GM12878 (cell line): Measurements from ENCODE around the gene TIMM22. TPM values are rescaled to one million over a fixed set of nuclear protein-coding genes. Genes with fewer than 3 reads are reported as not detected.

Source experiments
- ATAC-seq: fragments of 200-7000 bp; cut with Tn5 transposase; 3 replicates; pipeline ENCODE4 v1.9.1; 2020; ENCODE audit warnings: mild to moderate bottlenecking, moderate library complexity
- BruUV-seq: library from RNA; stranded (reverse); fragments of 400-500 nt; replicated peaks from 2 replicates; lab custom pipeline; 2021; lab: Mats Ljungman, UMichigan
- CTCF ChIA-PET: fragments of 300-600 bp; sonication (Branson Sonifier 250); formaldehyde crosslinking; extraction: SDS; loops from one replicate; lab custom pipeline; 2021; ENCODE audit warnings: inconsistent platforms; lab: Yijun Ruan, JAX
- POLR2A ChIA-PET: fragments of 350-600 bp; formaldehyde crosslinking; extraction: SDS; loops from one replicate; lab custom pipeline; 2021; ENCODE audit warnings: inconsistent platforms; lab: Charles Lee
- RAD21 ChIA-PET: fragments of 300-600 bp; sonication (Branson Sonifier 250); formaldehyde crosslinking; loops from one replicate; lab custom pipeline; 2023; ENCODE audit warnings: antibody characterized with exemption; ENCODE audit not compliant: unreplicated experiment; lab: Charles Lee
- SMC1A ChIA-PET: fragments of 300-600 bp; sonication (Branson Sonifier 250); formaldehyde crosslinking; loops from one replicate; lab custom pipeline; 2023; ENCODE audit not compliant: unreplicated experiment, uncharacterized antibody; lab: Charles Lee
- DNase-seq: peaks from one replicate; pipeline ENCODE4 v3.0.0-alpha.2; 2011; ENCODE audit warnings: low read depth, low spot score
- FAIRE-seq: peaks from 3 replicates; lab custom pipeline; 2011; peaks lifted over from hg19 to GRCh38; lab: Jason Lieb, UNC
- H2AFZ ChIP-seq: 2 replicates; pipeline ENCODE4 v1.6.0; 2011; ENCODE audit warnings: low read depth, low read length, control low read depth; ENCODE audit not compliant: control insufficient read depth
- H3K27ac ChIP-seq: 2 replicates; pipeline ENCODE4 v1.5.1; 2011; ENCODE audit warnings: control low read depth; ENCODE audit not compliant: control insufficient read depth, insufficient read depth
- H3K27me3 ChIP-seq, 2 experiments: replicated peaks in 1 of 2; 2 replicates each; pipeline versions ENCODE4 v1.6.0 to v1.6.1; 2011; ENCODE audit warnings: low read length in 1 of 2; ENCODE audit not compliant: control insufficient read depth in 2 of 2, insufficient read depth in 2 of 2
- H3K36me3 ChIP-seq, 2 experiments: 2 replicates each; pipeline ENCODE4 v1.5.1; 2011; ENCODE audit warnings: low read length in 1 of 2; ENCODE audit not compliant: control insufficient read depth in 2 of 2, insufficient read depth in 2 of 2
- H3K4me1 ChIP-seq: 2 replicates; pipeline ENCODE4 v1.6.1; 2011; ENCODE audit warnings: mild to moderate bottlenecking, low read length, moderate library complexity, mixed read lengths; ENCODE audit not compliant: control insufficient read depth, insufficient read depth
- H3K4me2 ChIP-seq: 2 replicates; pipeline ENCODE4 v1.6.0; 2011; ENCODE audit warnings: control low read depth; ENCODE audit not compliant: control insufficient read depth, insufficient read depth
- H3K4me3 ChIP-seq: fragments of 200-600 bp; sonication (generic); 2 replicates; pipeline ENCODE4 v1.5.1; 2016
- H3K79me2 ChIP-seq: 2 replicates; pipeline ENCODE4 v1.6.0; 2011; ENCODE audit warnings: low read length; ENCODE audit not compliant: control insufficient read depth, insufficient read depth
- H3K9ac ChIP-seq: 2 replicates; pipeline ENCODE4 v1.8.0; 2011; ENCODE audit warnings: low read length, control low read depth, mixed read lengths; ENCODE audit not compliant: control insufficient read depth, insufficient read depth
- H3K9me3 ChIP-seq: replicated peaks from 3 replicates; pipeline ENCODE4 v1.5.1; 2011; ENCODE audit warnings: mild to moderate bottlenecking, low read length; ENCODE audit not compliant: control insufficient read depth, insufficient read depth
- H4K20me1 ChIP-seq: 2 replicates; pipeline ENCODE4 v1.6.0; 2011; ENCODE audit not compliant: control insufficient read depth, insufficient read depth
- CBX5 ChIP-seq: sonication (generic); IDR thresholded peaks from 2 replicates; pipeline ENCODE4 v1.6.1; 2016; ENCODE audit warnings: low read depth, moderate library complexity, mild to moderate bottlenecking, inconsistent platforms
- CHD1 ChIP-seq: IDR thresholded peaks from 2 replicates; pipeline ENCODE4 v1.6.1; 2012; ENCODE audit warnings: low read depth, low read length, improper control_type of control experiment
- FOS ChIP-seq: IDR thresholded peaks from 3 replicates; pipeline ENCODE4 v1.6.1; 2011; ENCODE audit warnings: borderline replicate concordance; ENCODE audit not compliant: insufficient read length; ENCODE audit errors: extremely low read depth
- MLLT1 ChIP-seq: fragments of 450-650 bp; IDR thresholded peaks from 2 replicates; pipeline ENCODE4 v1.6.1; 2016; ENCODE audit warnings: mild to moderate bottlenecking
- NBN ChIP-seq: fragments of 450-650 bp; IDR thresholded peaks from 2 replicates; pipeline ENCODE4 v1.6.1; 2016
- NFYA ChIP-seq: IDR thresholded peaks from 2 replicates; pipeline ENCODE4 v1.6.1; 2011; ENCODE audit warnings: low read depth, mild to moderate bottlenecking, low read length, improper control_type of control experiment, borderline replicate concordance
- PKNOX1 ChIP-seq: fragments of 450-650 bp; IDR thresholded peaks from 2 replicates; pipeline ENCODE4 v1.6.1; 2016; ENCODE audit warnings: mild to moderate bottlenecking
- PML ChIP-seq: IDR thresholded peaks from 2 replicates; pipeline ENCODE4 v1.6.1; 2012; ENCODE audit warnings: low read length, inconsistent platforms
- SREBF2 ChIP-seq: IDR thresholded peaks from 2 replicates; pipeline ENCODE4 v1.6.1; 2012; ENCODE audit warnings: mild to moderate bottlenecking, low read length
- STAT3 ChIP-seq: IDR thresholded peaks from 2 replicates; pipeline ENCODE4 v1.6.1; 2011; ENCODE audit warnings: low read depth, low read length, improper control_type of control experiment
- WRNIP1 ChIP-seq: IDR thresholded peaks from 2 replicates; pipeline ENCODE4 v1.6.1; 2011; ENCODE audit warnings: low read depth, low read length, improper control_type of control experiment, borderline replicate concordance
- ZBTB33 ChIP-seq: fragments of 450-650 bp; IDR thresholded peaks from 2 replicates; pipeline ENCODE4 v1.6.1; 2017; ENCODE audit warnings: mild to moderate bottlenecking
- ZNF207 ChIP-seq: fragments of 450-650 bp; IDR thresholded peaks from 2 replicates; pipeline ENCODE4 v1.6.1; 2014; ENCODE audit warnings: antibody characterized with exemption, mild to moderate bottlenecking, borderline replicate concordance
- ZNF24 ChIP-seq: fragments of 450-650 bp; IDR thresholded peaks from 2 replicates; pipeline ENCODE4 v1.6.1; 2017; ENCODE audit warnings: antibody characterized with exemption, mild to moderate bottlenecking
- WGBS: methylation state at CpG from one replicate; pipeline ENCODE4 v1.1.6; 2016; ENCODE audit warnings: low lambda C conversion rate; ENCODE audit not compliant: insufficient replicate concordance, insufficient coverage; ENCODE audit errors: missing lambda C conversion rate; 5-methylcytosine and 5-hydroxymethylcytosine counted together
- in situ Hi-C: fragments of 300-500 bp; cut with MboI; formaldehyde crosslinking; loops from 9 replicates; pipeline ENCODE4 v1.14.3; 2018; ENCODE audit warnings: mixed read lengths
- intact Hi-C: fragments of 100-400 bp; cut with micrococcal nuclease; formaldehyde crosslinking; loops from one replicate; pipeline ENCODE4 v1.14.2; 2022; ENCODE audit not compliant: unreplicated experiment
- polyA plus RNA-seq, 11 experiments: library from polyadenylated mRNA; depleted of rRNA in 4 of 11; unstranded in 6 of 11; stranded (reverse) in 5 of 11; fragments of >200 nt; fragmentation: Nextera tagmentation in 4 of 11; fragmentation: Illumina TruSeq in 1 of 11; extraction: Ambion mirVana in 4 of 11; extraction: Trizol in 1 of 11; gene quantifications; 1 replicate in 1 of 11; 2 replicates in 10 of 11; pipeline versions ENCODE4 v1.2.1 to v1.2.3, GENCODE V29; 2011 to 2016; ENCODE audit warnings: inconsistent platforms in 2 of 11, missing spikeins in 2 of 11, low read depth in 1 of 11
- total RNA-seq, 4 experiments: library from RNA; depleted of rRNA in 3 of 4; stranded (reverse); fragments of >200 nt in 3 of 4; fragmentation: Illumina TruSeq in 1 of 4; extraction: Trizol in 1 of 4; gene quantifications; 2 replicates each; pipeline versions ENCODE4 v1.2.1 to v1.2.3, GENCODE V29; 2013 to 2021
- TF ChIP-seq, protein P1 (sequence below): fragments of 150-350 bp; IDR thresholded peaks from 2 replicates; pipeline ENCODE4 v1.6.1; 2016; ENCODE audit warnings: low read depth, low read length

The TIMM22 gene
- total and polyA plus RNA-seq, 10 of the 15 experiments (the other 5 are each of a cell fraction or from before 2014, with no cell fraction given), result 4.4 to 25.0 (median 10.6) TPM

DNA sequence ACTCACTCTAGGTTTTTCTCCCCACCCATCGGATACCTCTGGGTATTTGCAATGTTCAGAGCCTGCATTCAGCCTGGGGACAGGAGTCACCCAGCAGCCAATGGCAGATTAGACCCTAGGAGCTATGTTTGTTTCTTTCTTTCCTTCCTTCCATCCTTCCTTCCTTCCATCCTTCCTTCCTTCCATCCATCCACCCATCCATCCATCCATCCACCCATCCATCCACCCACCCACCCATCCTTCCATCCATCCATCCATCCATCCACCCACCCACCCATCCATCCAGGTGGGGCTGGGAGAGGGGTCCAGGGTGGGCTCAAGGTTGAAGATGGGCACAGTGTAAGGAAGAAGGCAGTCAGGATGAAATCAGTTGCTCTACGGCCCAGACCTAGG is 39.9 kb downstream of the TIMM22 start (continued):
- no peak for TF ChIP-seq NFYA
- no peak for TF ChIP-seq PML
- no peak for TF ChIP-seq STAT3
- TF ChIP-seq ZBTB33, result no peak
- no peak for TF ChIP-seq CHD1

GRCh38 chr17:1037238-1037879 is 40.4 kb downstream of the TIMM22 start:
- Histone ChIP-seq H3K4me1 (no peaks in the 10 kb centered on the region), H2AFZ (no peak overlapping the region), H3K36me3 (peaks cover 10 to 15% of the 10 kb centered on the region in 2 experiments; a peak in 3 of 4 replicates), H3K27me3 (no peaks in the 10 kb centered on the region), H3K4me2 (no peak overlapping the region), H3K9me3 (no peaks in the 10 kb centered on the region), H3K79me2 (no peaks in the 10 kb centered on the region), H3K4me3 (no peak overlapping the region), H3K27ac (no peak overlapping the region), H3K9ac (no peak overlapping the region), H4K20me1 (no peaks in the 10 kb centered on the region)
- POLR2A ChIA-PET, result interaction anchor here (0.5 kb wide), 1 partner anchor 13 kb away, joined by 4 read pairs; no protein-coding TSS in a partner anchor
- CTCF ChIA-PET, result no interaction called here
- intact Hi-C loops, result no loop called here
- BruUV-seq, result no TSS peak
- DNase-seq, result no peak
- in situ Hi-C loops, result no loop called here
- FAIRE-seq, result no peak
- SMC1A ChIA-PET, result no interaction called here
- RAD21 ChIA-PET, result no interaction called here
- ATAC-seq, result no peak
- WGBS, result 94% methylated on average over 19 of the region's 19 CpGs
- TF ChIP-seq SREBF2 (no peak), CBX5 (no peak), ZNF207 (no peak), ZNF24 (no peak), PKNOX1 (no peak), MLLT1 (no peak), WRNIP1 (no peak), NBN (no peak), FOS (no peak)
- TF ChIP-seq, protein P1, sequence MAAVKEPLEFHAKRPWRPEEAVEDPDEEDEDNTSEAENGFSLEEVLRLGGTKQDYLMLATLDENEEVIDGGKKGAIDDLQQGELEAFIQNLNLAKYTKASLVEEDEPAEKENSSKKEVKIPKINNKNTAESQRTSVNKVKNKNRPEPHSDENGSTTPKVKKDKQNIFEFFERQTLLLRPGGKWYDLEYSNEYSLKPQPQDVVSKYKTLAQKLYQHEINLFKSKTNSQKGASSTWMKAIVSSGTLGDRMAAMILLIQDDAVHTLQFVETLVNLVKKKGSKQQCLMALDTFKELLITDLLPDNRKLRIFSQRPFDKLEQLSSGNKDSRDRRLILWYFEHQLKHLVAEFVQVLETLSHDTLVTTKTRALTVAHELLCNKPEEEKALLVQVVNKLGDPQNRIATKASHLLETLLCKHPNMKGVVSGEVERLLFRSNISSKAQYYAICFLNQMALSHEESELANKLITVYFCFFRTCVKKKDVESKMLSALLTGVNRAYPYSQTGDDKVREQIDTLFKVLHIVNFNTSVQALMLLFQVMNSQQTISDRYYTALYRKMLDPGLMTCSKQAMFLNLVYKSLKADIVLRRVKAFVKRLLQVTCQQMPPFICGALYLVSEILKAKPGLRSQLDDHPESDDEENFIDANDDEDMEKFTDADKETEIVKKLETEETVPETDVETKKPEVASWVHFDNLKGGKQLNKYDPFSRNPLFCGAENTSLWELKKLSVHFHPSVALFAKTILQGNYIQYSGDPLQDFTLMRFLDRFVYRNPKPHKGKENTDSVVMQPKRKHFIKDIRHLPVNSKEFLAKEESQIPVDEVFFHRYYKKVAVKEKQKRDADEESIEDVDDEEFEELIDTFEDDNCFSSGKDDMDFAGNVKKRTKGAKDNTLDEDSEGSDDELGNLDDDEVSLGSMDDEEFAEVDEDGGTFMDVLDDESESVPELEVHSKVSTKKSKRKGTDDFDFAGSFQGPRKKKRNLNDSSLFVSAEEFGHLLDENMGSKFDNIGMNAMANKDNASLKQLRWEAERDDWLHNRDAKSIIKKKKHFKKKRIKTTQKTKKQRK, result no peak
